Smooth muscle cell (in vitro differentiated cells): Measurements from ENCODE around the gene TMEM91. TPM values are rescaled to one million over a fixed set of nuclear protein-coding genes. Genes with fewer than 3 reads are reported as not detected.

Experiments
- DNase-seq: peaks from one replicate; lab custom pipeline; 2025; ENCODE audit not compliant: unreplicated experiment; lab: John Stamatoyannopoulos, UW
- H2AFZ ChIP-seq: fragments of 200-600 bp; sonication (generic); 2 replicates; pipeline ENCODE4 v1.6.0; 2016; ENCODE audit warnings: antibody characterized with exemption, low read depth, mild to moderate bottlenecking
- H3F3A ChIP-seq: fragments of 200-600 bp; sonication (generic); 2 replicates; pipeline ENCODE4 v1.6.0; 2017; ENCODE audit warnings: antibody characterized with exemption, low read depth
- H3K27ac ChIP-seq: fragments of 200-600 bp; sonication (generic); 2 replicates; pipeline ENCODE4 v1.5.1; 2016; ENCODE audit warnings: low read depth, mild to moderate bottlenecking
- H3K27me3 ChIP-seq: fragments of 200-600 bp; sonication (generic); 2 replicates; pipeline ENCODE4 v1.6.1; 2016; ENCODE audit warnings: low read depth, mild to moderate bottlenecking
- H3K36me3 ChIP-seq: fragments of 200-600 bp; sonication (generic); 2 replicates; pipeline ENCODE4 v1.5.1; 2016; ENCODE audit warnings: low read depth
- H3K4me1 ChIP-seq: fragments of 200-600 bp; sonication (generic); 2 replicates; pipeline ENCODE4 v1.5.1; 2016; ENCODE audit warnings: low read depth
- H3K4me2 ChIP-seq: fragments of 200-600 bp; sonication (generic); 2 replicates; pipeline ENCODE4 v1.6.0; 2016; ENCODE audit warnings: mild to moderate bottlenecking
- H3K4me3 ChIP-seq: fragments of 200-600 bp; sonication (generic); 2 replicates; pipeline ENCODE4 v1.5.1; 2016; ENCODE audit warnings: mild to moderate bottlenecking
- H3K79me2 ChIP-seq: fragments of 200-600 bp; sonication (generic); 2 replicates; pipeline ENCODE4 v1.6.0; 2016; ENCODE audit warnings: low read depth, mild to moderate bottlenecking
- H3K9ac ChIP-seq: fragments of 200-600 bp; sonication (generic); 2 replicates; pipeline ENCODE4 v1.6.0; 2016; ENCODE audit warnings: low read depth
- H3K9me3 ChIP-seq: fragments of 200-600 bp; sonication (generic); replicated peaks from 2 replicates; pipeline ENCODE4 v1.5.1; 2016; ENCODE audit warnings: low read depth
- H4K20me1 ChIP-seq: fragments of 200-600 bp; sonication (generic); 2 replicates; pipeline ENCODE4 v1.6.0; 2016; ENCODE audit warnings: low read depth
- WGBS: methylation state at CpG from one replicate; pipeline ENCODE4 v1.1.7; 2016; ENCODE audit warnings: low lambda C conversion rate; 5-methylcytosine and 5-hydroxymethylcytosine counted together
- polyA plus RNA-seq: library from polyadenylated mRNA; unstranded; fragments of >200 nt; fragmentation: Nextera tagmentation; extraction: Ambion mirVana; gene quantifications from 2 replicates; pipeline ENCODE4 v1.2.1, GENCODE V29; 2016
- total RNA-seq: library from RNA; depleted of rRNA; stranded (reverse); fragments of >200 nt; gene quantifications from 2 replicates; pipeline ENCODE4 v1.2.3, GENCODE V29; 2014
- TF ChIP-seq, protein P1 (sequence below): fragments of 200-600 bp; sonication (generic); IDR thresholded peaks from 2 replicates; pipeline ENCODE4 v1.5.1; 2017; ENCODE audit warnings: borderline replicate concordance, mild to moderate bottlenecking, antibody characterized with exemption; ENCODE audit not compliant: insufficient read depth, poor library complexity, severe bottlenecking

Gene TMEM91
- total and polyA plus RNA-seq, 2 experiments from 2014 or later, result 11.0 to 24.3 TPM

DNA sequence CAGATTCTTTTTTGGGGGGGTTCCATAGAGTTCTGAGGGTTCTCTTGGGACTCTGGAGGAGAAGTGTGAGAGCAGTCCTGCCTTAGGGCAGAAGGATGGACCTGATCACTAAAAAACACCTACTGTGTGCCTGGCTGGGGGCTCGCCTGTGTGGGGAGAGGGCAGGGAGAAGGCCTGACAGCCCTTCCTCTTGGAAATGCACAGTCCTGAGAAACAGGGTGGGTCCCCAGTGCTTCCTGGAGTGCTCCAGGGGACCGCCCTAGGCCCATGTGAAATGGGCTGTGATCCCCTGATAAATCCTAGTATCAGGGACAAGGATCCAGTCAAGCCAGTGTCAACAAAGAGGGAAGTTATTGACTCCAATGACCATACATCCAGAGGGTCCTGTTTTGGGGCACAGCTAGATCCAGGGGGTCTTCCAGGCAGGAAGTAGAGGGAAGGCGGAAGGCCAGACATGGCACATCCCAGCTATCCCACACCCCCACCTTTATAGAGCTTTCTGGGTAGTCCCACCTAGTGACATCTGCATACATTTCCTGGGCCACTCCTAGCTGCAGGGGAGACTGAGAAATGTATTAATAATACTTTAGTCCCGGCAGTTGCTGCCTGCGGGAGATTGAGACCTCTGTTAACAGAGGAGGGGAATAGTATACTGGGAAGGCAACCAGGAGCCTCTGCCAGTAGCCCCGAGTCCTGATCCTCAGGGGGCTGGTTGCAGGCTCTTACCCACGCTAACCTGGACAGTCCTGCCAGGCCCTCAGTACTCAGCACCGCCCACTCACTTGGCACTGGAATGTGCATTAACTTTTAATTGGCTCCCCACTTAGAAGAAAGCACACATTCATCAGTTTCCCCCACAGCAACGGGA lies 35.0 kb downstream of the TMEM91 start:
- Histone ChIP-seq H3K27ac (no peak overlapping the region), H3K4me1 (no peaks in the 10 kb centered on the region), H3K4me2 (no peak overlapping the region), H3K36me3 (no peaks in the 10 kb centered on the region), H3K9me3 (no peaks in the 10 kb centered on the region), H3K27me3 (no peaks in the 10 kb centered on the region), H3K79me2 (no peaks in the 10 kb centered on the region), H4K20me1 (peaks cover 16% of the 10 kb centered on the region), H3K9ac (no peak overlapping the region), H3K4me3 (no peak overlapping the region), H3F3A (no peaks in the 10 kb centered on the region), H2AFZ (no peak overlapping the region)
- 88% methylated on average over 9 of the region's 9 CpGs for WGBS
- no peak for DNase-seq
- TF ChIP-seq, protein P1, sequence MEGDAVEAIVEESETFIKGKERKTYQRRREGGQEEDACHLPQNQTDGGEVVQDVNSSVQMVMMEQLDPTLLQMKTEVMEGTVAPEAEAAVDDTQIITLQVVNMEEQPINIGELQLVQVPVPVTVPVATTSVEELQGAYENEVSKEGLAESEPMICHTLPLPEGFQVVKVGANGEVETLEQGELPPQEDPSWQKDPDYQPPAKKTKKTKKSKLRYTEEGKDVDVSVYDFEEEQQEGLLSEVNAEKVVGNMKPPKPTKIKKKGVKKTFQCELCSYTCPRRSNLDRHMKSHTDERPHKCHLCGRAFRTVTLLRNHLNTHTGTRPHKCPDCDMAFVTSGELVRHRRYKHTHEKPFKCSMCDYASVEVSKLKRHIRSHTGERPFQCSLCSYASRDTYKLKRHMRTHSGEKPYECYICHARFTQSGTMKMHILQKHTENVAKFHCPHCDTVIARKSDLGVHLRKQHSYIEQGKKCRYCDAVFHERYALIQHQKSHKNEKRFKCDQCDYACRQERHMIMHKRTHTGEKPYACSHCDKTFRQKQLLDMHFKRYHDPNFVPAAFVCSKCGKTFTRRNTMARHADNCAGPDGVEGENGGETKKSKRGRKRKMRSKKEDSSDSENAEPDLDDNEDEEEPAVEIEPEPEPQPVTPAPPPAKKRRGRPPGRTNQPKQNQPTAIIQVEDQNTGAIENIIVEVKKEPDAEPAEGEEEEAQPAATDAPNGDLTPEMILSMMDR, result no peak

DNA sequence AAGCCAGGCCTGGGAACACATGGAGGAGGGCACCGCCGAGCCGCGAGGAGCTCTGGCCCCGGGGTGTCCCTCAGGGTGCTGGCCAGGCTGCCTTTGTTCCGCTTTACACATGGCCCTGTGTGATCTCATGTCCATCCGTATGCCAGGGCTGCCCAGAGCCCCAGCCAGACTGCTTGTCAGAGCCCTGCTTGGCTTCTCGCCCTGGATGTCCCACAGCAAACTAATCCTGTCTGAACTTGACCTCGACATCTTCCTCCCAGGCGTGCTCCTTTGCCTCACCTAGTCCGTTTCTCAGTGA lies 35.6 kb downstream of the TMEM91 start:
- Histone ChIP-seq H3K4me1 (no peaks in the 10 kb centered on the region), H2AFZ (no peak overlapping the region), H3K27me3 (no peaks in the 10 kb centered on the region), H3K27ac (no peak overlapping the region), H3K4me2 (no peak overlapping the region), H3K36me3 (no peaks in the 10 kb centered on the region), H3K4me3 (no peak overlapping the region), H3K9ac (no peak overlapping the region), H3K79me2 (no peaks in the 10 kb centered on the region), H3K9me3 (no peaks in the 10 kb centered on the region), H4K20me1 (peaks cover 14% of the 10 kb centered on the region), H3F3A (no peaks in the 10 kb centered on the region)
- TF ChIP-seq, protein P1, result no peak
- WGBS, result 97% methylated on average over 11 of the region's 11 CpGs
- no peak for DNase-seq

- 95% methylated on average over 5 of the region's 5 CpGs for whole genome bisulfite sequencing
- TF ChIP-seq, protein P1, result no peak
- no peaks in the 10 kb centered on the region for H3K9me3 ChIP-seq
- H3K36me3 ChIP-seq, result no peaks in the 10 kb centered on the region
- no peak overlapping the region for H3K27ac ChIP-seq
- H2AFZ ChIP-seq, result no peak overlapping the region
- H3K4me2 ChIP-seq, result no peak overlapping the region
- H3K27me3 ChIP-seq, result no peaks in the 10 kb centered on the region
- no peaks in the 10 kb centered on the region for H3F3A ChIP-seq
- H3K9ac ChIP-seq, result no peak overlapping the region
- H3K4me3 ChIP-seq, result no peak overlapping the region
- H3K4me1 ChIP-seq, result no peaks in the 10 kb centered on the region
- H3K79me2 ChIP-seq, result no peaks in the 10 kb centered on the region
- DNase-seq, result no peak
- H4K20me1 ChIP-seq, result peaks cover 8% of the 10 kb centered on the region
These were observed 36.6 kb downstream of the TMEM91 start for GRCh38 chr19:41412953-41413352.

- no peak for DNase-seq
- no peaks in the 10 kb centered on the region for H3K27me3 ChIP-seq
- H3K4me2 ChIP-seq, result no peak overlapping the region
- H3K4me1 ChIP-seq, result no peaks in the 10 kb centered on the region
- H4K20me1 ChIP-seq, result peaks cover 4% of the 10 kb centered on the region
- H2AFZ ChIP-seq, result no peak overlapping the region
- H3K36me3 ChIP-seq, result no peaks in the 10 kb centered on the region
- WGBS, result 96% methylated on average over 10 of the region's 10 CpGs
- H3F3A ChIP-seq, result no peaks in the 10 kb centered on the region
- H3K4me3 ChIP-seq, result no peak overlapping the region
- H3K79me2 ChIP-seq, result no peaks in the 10 kb centered on the region
- H3K9me3 ChIP-seq, result no peaks in the 10 kb centered on the region
- H3K9ac ChIP-seq, result no peak overlapping the region
- no peak overlapping the region for H3K27ac ChIP-seq
- TF ChIP-seq, protein P1, result no peak
These were observed 37.6 kb downstream of the TMEM91 start for GRCh38 chr19:41413947-41414346.
